Activated CD4-positive, alpha-beta T cell treated with anti-CD3 and anti-CD28 coated beads, Interleukin-2, Interleukin-6, amounts not matched to agents 100 ng/mL and 50 ng/mL, durations not matched to agents 16 hours and 8 hours (primary cell): Measurements from ENCODE around the gene BTC.
A peak's percentile ranks its signal among the peaks of the same experiment; 100 is the strongest.
"Not testable (repeated sequence)": the region's sequence is repeated elsewhere in the genome, so short reads cannot be mapped to it uniquely, and the experiment has no call there.

Experiments used
- DNase-seq: peaks from one replicate; pipeline ENCODE4 v3.0.0-alpha.2; 2020

The BTC gene, protein sequence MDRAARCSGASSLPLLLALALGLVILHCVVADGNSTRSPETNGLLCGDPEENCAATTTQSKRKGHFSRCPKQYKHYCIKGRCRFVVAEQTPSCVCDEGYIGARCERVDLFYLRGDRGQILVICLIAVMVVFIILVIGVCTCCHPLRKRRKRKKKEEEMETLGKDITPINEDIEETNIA

DNA sequence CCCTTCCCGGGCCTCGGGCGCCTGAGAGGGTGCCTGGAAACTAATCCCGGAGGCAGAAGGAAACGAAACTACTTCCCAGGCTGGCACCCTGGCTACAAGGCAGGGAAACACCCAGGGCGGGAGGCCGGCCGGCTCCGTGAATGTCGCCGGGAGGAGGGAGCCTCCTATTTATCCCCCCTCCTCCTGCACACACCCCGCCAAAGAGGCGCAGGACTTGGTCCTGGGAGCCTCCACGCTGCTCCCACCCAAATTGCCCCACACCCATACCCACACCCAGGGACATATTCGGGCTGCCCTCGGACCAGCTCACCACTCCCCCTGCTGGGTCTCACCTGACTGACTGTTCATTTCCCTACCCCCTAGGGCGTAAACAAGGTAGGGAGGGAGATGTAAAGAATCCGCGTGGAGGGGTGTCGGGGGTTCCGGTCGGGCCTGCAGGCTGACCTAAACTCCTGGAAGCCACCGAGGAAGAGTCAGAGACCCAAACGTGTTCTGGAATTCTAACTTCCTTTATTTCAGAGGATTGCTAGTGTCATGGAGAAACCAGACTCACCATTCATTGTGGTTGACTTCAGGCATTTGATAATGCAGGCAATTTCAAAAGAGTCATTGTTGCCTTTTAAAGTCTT lies at the start of gene BTC:
Gene BTC, minus strand, starts transcription at position 142 of the 629 bp plus-strand sequence. CDS start 198 bp downstream, outside the sequence.
- DNase-seq, result peak; percentile 4

DNA sequence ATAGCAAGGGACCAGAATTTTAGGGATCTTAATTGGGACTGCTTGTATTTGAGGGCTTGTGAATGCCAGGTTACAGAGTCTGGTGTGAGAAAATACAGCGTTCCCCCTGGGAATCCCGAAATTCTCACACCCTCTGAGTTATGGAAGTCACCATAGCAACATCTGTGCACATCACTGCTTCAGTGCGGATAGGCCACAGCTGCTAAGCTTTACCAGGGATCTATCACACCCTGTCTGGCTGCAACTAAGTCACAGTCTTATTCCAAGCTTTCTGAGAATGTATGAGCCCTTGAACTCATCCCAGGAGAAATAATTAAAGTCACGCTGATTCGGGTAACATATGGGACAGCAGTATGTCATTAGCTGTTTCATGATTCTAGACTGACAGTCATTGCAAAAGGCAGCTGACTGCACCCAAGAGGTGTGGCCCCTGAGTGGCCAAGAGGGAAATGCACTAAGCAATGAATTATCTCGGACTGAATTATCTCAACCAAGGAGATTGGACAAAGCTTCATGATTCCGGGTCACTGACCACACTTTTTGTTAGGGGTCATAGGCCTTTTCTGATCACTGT lies 46.7 kb upstream of the BTC start:
- no peak for DNase-seq

DNA sequence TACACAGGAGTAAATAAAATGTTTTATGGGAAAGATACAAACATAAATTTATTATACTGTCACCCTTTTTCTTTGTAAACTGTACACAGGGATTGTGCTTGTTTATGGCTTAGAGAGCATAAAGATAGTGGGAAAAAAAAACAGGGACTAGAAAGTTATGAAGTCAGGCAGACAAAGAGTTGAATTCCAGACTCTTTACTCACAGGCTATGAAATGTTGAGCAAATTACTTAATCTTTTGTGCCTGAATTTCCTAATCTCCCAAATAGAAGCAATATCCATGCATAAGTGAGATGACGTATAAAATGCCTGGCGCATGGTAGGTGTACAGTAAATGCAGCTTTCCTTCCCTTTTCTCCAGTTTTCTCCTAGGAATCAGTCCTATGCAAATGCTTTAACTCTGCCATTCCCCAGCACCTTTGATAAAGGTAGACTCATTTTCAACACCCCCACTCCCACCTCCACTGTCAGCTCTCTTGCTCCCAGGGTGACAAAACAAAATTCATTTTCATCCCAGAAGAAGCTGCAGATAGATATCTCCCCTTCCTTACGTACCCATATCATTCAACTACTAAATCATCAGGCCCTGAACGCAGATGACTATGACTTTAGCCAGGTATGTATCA lies 44.5 kb upstream of the BTC start:
- no peak for DNase-seq

DNA sequence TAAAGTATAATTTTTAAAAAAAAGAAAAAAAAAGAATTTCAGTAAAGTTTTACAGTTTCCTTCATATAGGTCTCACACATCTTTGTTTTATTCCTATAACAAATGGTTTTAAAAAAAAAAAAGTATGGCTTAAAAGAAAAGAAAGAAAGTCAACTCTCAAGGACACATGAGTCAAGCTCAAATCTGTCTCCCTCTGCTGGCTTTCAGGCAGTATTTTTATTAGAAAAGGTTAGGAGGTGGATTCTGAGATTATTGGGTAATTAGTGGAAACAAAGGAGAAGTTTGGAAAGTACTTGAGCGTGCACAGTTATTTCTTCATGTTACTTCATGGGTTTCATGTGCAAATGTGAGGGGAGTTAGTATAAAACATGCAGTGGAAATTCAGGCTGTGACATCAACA lies 36.6 kb upstream of the BTC start:
- no peak for DNase-seq

DNA sequence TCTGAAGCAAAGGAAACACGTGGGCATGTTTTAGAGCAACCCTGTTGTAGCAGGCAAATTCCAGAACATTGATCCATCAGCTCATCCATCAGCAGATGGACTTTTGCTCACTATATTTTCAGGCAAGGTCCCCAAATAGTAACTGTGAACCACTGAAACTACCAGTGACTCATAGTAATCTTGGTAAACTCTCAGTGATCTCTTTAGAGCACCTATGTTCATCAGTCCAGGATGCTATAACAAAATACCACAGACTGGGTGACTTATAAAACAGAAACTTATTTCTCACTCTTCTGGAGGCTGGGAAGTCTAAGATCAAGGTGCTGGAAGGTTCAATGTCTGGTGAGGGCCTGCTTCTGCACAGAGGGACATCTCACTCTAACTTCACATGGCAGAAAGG lies 28.9 kb upstream of the BTC start:
- DNase-seq, result peak; percentile 0

DNA sequence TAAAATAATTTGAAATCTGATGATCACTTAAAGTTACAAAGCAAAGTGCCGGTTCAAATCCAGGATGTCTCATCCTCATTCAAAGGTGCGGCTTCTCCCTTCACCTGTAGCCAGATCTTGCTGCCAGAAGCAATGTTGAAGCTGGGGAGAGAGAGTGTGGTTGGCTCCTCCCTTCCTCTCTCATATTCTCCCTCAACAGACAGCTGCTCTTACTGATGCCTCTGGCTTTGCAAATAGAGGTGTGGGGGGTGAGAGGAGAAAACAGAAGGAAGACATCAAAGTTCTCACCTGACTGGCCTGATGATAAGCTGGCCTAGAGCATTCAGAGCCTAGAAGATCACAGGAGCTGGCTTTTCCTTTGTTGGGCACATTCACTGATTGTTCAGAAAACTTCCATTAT lies 28.3 kb upstream of the BTC start:
- DNase-seq, result no peak

DNA sequence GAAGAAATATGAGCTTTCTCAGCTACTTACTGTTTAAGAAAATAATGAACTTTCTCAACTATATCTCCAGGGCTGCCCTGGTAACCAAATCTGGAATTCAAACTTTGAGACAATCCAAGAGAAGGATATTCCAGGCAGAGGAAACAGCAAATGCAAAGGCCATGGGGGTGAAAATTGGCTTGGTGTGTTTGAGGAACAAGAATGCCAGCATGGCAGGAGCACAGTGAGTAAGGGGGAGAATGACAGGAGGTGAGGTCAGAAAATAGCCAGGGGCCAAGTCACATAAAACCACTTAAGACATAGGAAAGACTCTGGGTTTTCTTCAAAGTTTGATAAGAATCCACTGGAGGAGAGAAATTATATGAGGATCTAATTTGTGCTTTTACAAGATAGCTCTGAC lies 27.2 kb upstream of the BTC start:
- no peak for DNase-seq

DNA sequence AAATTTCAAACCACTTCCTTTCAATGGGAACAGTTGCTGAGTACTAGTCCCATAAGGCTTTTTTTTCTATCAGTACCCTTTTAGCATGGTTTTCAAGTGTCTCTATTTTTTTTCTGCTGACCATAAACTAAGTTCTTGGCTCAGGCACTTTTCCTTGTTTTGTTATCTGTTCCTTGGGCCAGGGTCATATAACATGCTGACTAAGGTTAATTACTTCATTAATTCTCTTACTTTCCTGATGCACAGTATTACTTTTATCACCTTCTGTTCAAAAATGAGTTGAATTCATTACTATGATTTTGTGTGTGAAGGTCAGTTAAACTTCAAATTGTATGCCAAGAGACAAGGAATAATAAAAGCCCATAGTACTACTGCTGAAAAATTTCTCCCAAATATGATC lies 19.7 kb upstream of the BTC start:
- no peak for DNase-seq

DNA sequence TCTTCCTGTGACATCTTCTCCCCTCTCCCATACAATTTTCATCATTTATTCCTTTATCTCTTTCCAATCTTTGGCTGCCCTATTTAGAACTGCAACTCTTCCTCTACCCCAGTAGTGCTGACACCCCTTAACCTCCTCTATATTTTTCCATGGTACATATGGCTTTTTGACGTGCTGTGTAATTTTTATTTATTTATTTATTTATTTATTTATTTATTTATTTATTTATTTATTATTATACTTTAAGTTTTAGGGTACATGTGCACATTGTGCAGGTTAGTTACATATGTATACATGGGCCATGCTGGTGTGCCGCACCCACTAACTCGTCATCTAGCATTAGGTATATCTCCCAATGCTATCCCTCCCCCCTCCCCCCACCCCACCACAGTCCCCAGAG lies 17.7 kb upstream of the BTC start:
- not testable (repeated sequence) for DNase-seq

DNA sequence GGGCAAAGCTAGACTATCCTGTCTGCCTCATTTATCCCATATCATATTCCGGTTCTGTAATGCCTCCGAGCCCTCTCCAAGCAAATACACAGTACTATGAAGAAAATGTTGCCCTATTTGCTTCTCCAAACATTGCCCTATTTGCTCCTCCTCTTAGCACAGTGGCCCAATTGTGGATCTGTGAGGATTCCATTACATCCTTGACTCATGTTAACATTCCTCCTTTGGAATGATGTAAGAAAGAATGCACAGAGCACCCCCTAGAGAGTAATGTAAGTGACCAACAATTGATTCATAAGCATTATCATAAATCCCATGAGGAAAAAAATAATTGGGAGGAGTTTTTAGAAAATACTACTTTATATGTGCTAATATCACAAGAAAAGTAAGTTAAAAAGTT lies 11.3 kb upstream of the BTC start:
- no peak for DNase-seq

DNA sequence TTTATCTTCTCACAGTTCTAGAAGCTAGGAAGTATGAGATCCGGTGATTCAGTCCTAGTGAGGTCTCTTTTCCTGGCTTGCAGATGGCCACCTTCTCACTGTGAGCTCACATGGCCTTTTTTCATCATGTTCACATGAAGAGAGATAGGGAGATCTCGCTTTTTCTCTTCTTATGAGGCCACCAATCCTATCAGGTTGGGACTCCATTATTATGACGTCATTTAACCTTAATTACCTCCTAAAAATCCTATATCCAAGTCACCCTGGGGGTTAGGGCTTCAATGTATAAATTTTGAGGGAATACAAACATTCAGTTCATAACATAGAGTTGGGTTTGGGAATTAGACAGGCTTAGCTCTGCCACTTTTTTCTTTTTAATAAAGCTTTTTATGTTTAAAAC lies 6.0 kb upstream of the BTC start:
- DNase-seq, result no peak

DNA sequence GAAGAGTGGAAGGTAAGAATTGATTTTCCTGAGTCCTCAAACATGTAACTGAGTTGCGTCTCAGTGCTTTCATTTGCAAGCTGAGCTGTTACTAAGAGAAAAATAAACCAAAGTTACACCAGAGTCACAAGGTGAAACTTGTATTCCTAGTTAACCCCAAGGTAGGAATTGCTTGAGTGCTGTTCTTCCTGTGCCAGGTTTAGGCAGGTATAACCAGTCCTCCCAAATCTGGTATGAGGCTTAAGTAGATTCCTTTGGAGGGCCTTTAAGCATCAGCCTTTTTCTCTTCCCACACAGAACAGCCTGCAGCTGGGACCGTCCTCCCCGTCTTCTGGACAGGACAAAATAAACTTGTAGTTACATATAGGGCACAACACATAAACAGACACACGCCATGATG lies 2.3 kb upstream of the BTC start:
- no peak for DNase-seq

DNA sequence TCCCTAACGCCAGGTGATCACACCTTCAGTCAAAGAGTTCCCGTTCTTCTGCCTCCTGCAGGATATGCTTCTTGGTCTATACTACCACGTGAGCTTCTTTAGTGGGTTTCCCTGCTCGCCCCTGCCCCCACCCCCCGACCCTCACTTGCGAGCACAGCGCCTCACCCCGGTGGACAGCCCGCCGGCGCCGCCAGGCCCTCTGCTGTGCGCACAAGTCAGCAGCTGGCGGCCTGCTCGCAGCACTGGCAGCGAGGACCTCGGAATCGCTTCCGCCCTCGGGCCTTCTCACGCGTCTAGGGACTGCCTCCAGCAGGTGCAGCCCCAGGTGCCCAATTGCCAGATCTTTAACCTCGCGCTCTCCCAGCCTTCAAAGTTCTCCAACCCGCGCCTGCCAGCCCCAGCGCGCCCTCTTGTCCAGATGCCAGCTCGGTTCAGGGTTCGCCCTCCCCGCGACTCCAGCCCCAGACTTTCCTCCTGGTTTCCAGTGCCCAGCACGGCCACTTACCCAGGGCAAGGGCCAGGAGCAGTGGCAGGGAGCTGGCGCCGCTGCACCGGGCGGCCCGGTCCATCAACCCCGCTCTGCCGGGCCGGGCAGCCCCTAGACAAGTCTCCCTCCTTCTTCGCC lies 454 bp downstream of the BTC start:
- peak; percentile 18 for DNase-seq

DNA sequence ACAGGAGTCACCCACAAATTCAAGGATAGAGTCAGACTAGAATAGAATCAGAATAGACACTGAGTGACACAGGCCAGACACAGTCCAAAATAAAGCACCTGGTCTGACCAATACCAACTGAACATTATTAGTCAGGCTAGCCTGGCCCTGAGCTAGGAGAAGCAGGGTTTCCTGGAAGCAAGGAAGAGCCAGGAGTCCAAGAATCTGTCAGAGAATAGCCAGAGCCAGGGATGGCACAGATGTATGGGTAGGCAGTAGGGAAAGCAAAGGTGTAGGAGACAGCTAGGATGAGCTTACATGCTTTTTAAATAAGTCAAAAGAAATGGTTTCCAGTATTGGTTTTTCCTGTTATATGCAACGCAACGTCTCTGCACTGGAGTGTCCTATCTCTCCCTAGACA lies 3.7 kb downstream of the BTC start:
- DNase-seq, result no peak

DNA sequence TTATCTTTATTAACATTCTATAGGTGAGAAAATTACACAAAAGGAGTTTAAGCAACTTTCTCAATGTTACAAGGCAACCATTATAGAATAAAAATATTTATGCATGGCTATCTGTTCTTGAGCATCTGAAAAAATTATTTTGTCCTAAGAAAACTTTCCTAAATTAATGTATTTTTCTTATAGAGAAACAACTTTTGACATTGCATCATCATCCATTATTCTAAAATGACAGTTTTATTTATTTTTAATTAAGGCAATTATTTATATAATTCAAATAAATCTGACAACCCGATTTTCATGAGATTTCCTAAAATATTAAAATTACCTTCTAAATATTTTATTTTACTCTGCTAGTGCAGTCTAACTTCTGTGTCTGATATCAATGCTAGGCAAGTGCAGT lies 4.8 kb downstream of the BTC start:
- no peak for DNase-seq

DNA sequence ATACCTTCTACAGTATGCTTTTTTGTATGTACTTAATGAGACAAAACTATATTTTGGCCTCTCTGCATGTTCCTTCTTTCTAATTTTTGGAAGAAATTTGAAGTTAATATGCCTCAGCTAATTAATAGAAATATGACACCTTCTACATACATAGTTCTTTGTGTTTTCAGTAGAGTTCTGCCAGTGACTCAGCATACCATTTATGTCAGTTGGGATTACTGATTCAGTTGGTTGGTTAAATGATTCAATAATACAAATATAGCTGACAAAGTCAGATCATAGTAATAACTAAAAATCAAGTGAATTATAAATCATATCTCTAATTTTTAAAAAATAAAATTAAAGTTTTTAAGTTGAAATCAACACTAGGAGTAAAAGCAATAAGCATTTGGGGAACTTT lies 16.8 kb downstream of the BTC start:
- DNase-seq, result no peak

DNA sequence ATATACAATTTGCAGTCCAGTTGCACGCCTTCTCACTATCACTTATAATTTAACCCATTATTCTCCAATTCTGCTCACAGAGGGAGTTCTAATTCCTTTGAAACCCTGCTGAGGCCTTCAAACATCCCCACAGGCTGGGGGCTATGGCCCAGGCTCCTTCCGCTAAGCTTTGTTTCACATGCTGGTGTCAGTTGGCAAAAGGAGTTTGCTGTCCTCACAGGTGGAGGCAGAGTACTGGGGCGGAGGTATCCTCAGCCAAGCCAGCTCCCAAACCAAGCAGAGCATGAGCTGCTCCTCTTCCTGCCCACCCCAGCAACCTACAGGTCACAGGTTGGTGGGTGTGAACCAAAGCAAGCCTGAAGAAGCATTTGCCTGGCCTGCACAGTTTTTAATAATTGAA lies 21.5 kb downstream of the BTC start:
- DNase-seq, result no peak

DNA sequence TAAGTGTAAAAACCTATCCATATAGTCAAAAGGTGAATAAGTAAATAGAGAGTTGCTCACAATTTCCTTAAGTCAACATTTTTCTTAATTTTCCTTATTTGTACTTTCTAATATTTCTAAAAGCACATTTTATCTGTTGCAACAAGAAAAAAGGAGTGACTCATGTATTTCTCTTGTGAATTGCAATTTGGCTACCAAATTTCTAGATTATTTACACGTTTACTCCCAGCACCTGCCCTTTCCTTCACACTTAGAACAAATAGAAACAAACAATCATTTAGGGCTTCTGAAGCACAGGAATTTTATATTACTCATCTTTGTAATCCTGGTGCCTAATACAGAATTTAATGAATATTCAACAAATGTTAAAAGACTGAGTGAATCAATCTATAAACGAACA lies 22.2 kb downstream of the BTC start:
- no peak for DNase-seq

DNA sequence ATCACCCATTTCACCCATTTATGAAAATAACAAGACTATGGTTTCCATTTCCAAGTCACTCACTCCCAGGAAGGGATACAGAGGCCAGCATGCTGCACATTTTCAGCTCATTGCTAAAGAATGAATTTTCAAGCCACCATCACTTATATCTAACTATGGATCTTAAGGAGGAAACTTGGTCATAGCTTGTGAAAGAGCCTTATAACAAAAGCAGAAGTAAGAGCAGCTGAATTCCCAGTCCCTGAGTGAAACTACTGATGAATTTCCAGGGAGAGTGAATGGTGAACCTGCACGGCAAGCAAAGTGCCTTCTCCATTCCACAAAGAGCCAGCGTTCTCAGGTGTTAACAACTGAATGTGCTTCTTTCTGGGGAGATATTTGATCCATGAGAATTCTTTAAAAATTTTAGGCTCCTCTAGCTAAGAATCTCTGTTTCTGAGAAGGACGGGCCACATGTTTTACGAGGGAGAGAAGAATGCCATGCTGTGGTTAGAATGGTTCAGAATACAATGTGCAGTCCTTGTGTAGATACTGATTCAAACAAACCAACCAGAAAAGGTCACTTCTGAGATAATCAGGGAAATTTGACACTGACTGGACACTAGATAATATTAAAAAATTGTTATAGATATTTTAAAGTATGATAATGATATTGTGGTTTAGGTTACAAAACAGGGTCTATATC lies 24.0 kb downstream of the BTC start:
- DNase-seq, result no peak

DNA sequence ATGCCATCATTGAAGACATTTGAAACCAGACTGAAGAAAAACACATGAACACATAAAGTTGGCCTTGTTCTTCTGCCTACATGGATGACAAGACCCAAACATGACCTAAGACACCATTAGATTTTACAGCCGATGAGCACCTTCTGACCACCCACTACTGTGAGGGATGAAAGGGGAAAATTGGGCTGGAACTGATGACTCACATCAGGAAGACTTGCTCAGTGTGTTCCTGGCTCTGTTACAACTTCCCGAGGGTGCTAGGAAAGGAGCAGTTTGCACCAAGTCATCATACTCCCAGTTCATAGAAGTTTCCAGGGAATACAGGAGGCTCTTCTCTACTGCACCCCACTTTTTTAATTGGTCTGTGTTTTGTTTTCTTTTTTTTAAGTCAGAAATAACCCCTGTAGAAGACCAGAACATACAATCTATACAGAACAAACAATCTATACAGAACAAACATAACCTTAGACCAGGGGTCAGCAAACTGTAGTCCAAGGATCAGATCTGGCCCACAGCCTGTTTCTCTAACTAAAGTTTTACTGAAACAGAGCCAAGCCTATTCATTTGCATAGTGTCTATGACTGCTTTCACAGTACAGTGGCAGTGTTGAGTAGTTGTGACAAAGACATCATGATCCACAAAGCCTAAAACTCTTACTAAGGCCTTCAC lies 25.3 kb downstream of the BTC start:
- DNase-seq, result no peak

DNA sequence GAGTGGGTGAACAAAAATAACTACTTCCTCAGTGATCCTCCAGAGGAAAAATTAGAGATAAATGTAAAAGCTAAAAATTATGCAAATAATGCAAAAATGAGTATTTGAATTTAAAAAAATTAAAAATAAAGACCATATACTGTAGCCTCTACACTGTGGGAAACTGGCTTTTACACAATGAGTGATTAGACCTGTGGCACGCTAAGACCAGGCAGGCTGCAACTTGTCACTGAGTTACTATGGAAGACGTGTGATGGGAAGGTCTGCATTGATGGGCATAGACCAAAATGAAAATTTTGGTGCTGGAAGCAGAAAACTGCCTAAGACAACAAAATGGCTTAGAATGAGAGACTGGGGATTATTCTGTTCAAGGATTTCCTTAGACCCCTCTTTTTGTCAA lies 30.2 kb downstream of the BTC start:
- no peak for DNase-seq

DNA sequence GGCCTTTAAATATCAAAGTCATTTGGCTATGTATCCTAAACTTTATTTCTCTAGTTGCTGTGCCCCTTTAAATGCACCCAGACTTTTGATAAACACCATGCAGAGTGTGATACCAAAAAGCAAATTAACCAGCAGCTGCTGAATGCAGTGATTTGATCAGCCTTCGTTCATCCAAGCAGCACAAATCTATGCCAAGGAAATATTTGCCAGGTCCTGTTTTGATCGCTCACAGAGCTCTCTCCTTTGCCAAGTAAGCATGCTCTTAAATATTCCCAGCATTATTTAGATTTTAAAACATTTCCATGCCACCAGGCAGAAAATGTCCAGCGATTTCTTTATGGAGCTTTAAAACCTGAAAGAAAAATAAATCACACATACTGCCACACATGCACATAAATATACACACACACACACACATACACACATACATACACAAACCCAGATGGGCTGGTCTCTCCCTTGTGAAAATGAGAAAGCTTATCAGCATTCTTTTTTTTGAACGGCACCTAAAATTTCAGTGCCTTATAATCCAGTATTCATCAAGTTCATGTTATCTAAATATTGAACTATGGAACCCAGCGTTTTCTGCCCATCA lies 35.7 kb downstream of the BTC start:
- DNase-seq, result no peak
